HG03175 (cell line): ENCODE measurements around the gene AUTS2.
A peak's percentile ranks its signal among the peaks of the same experiment; 100 is the strongest.
"Not testable (repeated sequence)": the region's sequence is repeated elsewhere in the genome, so short reads cannot be mapped to it uniquely, and the experiment has no call there.

Source experiments
- ATAC-seq: cut with Tn5 transposase; IDR thresholded peaks from one replicate; pipeline ENCODE4 v1.9.1; 2021; ENCODE audit warnings: mild to moderate bottlenecking, moderate library complexity; ENCODE audit not compliant: unreplicated experiment

Gene AUTS2

GRCh38 chr7:70789481-70790214 lies 1191.4 kb downstream of the AUTS2 start:
- ATAC-seq: no peak

GRCh38 chr7:70790215-70791073 lies 1192.2 kb downstream of the AUTS2 start:
- no peak for ATAC-seq

GRCh38 chr7:70791341-70791740 lies 1193.1 kb downstream of the AUTS2 start:
- no peak for ATAC-seq

GRCh38 chr7:70793060-70793459 lies 1194.8 kb downstream of the AUTS2 start:
- ATAC-seq: no peak

GRCh38 chr7:70793821-70794220 lies 1195.5 kb downstream of the AUTS2 start:
- no peak for ATAC-seq

GRCh38 chr7:70794962-70795361 lies 1196.7 kb downstream of the AUTS2 start:
- ATAC-seq: no peak

GRCh38 chr7:70795948-70796347 lies 1197.7 kb downstream of the AUTS2 start:
- no peak for ATAC-seq

- no peak for ATAC-seq
Observed at GRCh38 chr7:70797109-70797514, 1198.8 kb downstream of the AUTS2 start.

- no peak for ATAC-seq
Observed at GRCh38 chr7:70799841-70800405, 1201.6 kb downstream of the AUTS2 start.

- ATAC-seq: peak; percentile 76
Observed at GRCh38 chr7:70805360-70805759, 1207.1 kb downstream of the AUTS2 start.

GRCh38 chr7:70807650-70808049 lies 1209.4 kb downstream of the AUTS2 start:
- no peak for ATAC-seq

- ATAC-seq: no peak
Observed at GRCh38 chr7:70808876-70809275, 1210.6 kb downstream of the AUTS2 start.

- ATAC-seq: no peak
Observed at GRCh38 chr7:70810558-70811139, 1212.4 kb downstream of the AUTS2 start.

GRCh38 chr7:70812511-70812910 lies 1214.2 kb downstream of the AUTS2 start:
- no peak for ATAC-seq

GRCh38 chr7:70822490-70822889 lies 1224.2 kb downstream of the AUTS2 start:
- not testable (repeated sequence) for ATAC-seq

- ATAC-seq: peak; percentile 85
Observed at GRCh38 chr7:70829221-70830059, 1231.2 kb downstream of the AUTS2 start.

GRCh38 chr7:70830060-70830395 lies 1231.8 kb downstream of the AUTS2 start:
- ATAC-seq: no peak

- ATAC-seq: no peak
Observed at GRCh38 chr7:70830426-70830825, 1232.2 kb downstream of the AUTS2 start.

- no peak for ATAC-seq
Observed at GRCh38 chr7:70833726-70834125, 1235.5 kb downstream of the AUTS2 start.

- ATAC-seq: no peak
Observed at GRCh38 chr7:70834424-70834823, 1236.1 kb downstream of the AUTS2 start.

- ATAC-seq: no peak
Observed at GRCh38 chr7:70835658-70836057, 1237.4 kb downstream of the AUTS2 start.
